ENCODE results near the gene CRISPLD2. TPM values are rescaled to one million over a fixed set of nuclear protein-coding genes. Genes with fewer than 3 reads are reported as not detected.

CRISPLD2 gene
- total RNA-seq, 3 donors from 2014 or later (not counting 1 experiment from before 2014, with no cell fraction given), result 0.86 to 6.3 TPM; not detected in 1

DNA sequence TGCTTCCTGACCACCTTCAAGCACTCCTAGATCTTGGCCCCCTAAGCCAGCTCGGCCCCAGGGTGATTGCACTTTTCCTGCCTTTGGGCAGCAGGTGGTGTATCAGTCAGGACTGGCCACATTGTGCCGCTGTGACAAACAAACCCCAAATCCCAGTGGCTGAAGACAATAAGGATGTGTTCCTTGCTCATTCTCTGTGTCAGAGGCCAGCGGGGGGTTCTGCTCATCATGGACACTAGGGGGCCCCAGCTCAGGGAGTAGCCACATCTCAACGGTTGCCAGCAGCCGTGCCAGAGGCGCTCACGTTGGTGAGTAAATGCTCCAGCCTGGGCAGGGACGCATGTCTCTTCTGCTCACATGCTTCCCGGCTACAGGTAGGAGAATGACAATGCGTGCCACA, 131.1 kb downstream of the CRISPLD2 start:
- Mint-ChIP-seq H3K36me3 (no peaks in the 10 kb centered on the region), H3K27ac (no peak overlapping the region), H3K4me1 (peaks cover 0 to 3% of the 10 kb centered on the region in 2 donors), H3K9me3 (no peaks in the 10 kb centered on the region), H3K4me3 (no peak overlapping the region), H3K27me3 (ENCODE audit: low read depth in 2 of 2) (peaks cover 0 to 7% of the 10 kb centered on the region in 2 donors)
- Histone ChIP-seq H3K9me3 (ENCODE audit: control insufficient read depth, insufficient read depth, low read length) (no peaks in the 10 kb centered on the region), H3K36me3 (ENCODE audit: control insufficient read depth, insufficient read depth, low read length) (no peaks in the 10 kb centered on the region), H3K4me3 (ENCODE audit: low read length) (no peak overlapping the region), H3K27me3 (ENCODE audit: control insufficient read depth, insufficient read depth, low read length) (no peaks in the 10 kb centered on the region), H3K27ac (ENCODE audit: low read length) (no peak overlapping the region), H3K4me1 (ENCODE audit: control insufficient read depth, insufficient read depth, low read length) (peaks cover 7% of the 10 kb centered on the region)
- ATAC-seq (no peak), DNase-seq (peak in 1 of 2 donors; percentile 51)
- TF ChIP-seq, protein P1, sequence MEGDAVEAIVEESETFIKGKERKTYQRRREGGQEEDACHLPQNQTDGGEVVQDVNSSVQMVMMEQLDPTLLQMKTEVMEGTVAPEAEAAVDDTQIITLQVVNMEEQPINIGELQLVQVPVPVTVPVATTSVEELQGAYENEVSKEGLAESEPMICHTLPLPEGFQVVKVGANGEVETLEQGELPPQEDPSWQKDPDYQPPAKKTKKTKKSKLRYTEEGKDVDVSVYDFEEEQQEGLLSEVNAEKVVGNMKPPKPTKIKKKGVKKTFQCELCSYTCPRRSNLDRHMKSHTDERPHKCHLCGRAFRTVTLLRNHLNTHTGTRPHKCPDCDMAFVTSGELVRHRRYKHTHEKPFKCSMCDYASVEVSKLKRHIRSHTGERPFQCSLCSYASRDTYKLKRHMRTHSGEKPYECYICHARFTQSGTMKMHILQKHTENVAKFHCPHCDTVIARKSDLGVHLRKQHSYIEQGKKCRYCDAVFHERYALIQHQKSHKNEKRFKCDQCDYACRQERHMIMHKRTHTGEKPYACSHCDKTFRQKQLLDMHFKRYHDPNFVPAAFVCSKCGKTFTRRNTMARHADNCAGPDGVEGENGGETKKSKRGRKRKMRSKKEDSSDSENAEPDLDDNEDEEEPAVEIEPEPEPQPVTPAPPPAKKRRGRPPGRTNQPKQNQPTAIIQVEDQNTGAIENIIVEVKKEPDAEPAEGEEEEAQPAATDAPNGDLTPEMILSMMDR (IDR thresholded peaks at IDR 0.05), result no peak
- intact Hi-C loops (cut with micrococcal nuclease), result no loop called here
- WGBS (ENCODE audit: insufficient coverage), result 84% methylated on average over 10 of the region's 10 CpGs

DNA sequence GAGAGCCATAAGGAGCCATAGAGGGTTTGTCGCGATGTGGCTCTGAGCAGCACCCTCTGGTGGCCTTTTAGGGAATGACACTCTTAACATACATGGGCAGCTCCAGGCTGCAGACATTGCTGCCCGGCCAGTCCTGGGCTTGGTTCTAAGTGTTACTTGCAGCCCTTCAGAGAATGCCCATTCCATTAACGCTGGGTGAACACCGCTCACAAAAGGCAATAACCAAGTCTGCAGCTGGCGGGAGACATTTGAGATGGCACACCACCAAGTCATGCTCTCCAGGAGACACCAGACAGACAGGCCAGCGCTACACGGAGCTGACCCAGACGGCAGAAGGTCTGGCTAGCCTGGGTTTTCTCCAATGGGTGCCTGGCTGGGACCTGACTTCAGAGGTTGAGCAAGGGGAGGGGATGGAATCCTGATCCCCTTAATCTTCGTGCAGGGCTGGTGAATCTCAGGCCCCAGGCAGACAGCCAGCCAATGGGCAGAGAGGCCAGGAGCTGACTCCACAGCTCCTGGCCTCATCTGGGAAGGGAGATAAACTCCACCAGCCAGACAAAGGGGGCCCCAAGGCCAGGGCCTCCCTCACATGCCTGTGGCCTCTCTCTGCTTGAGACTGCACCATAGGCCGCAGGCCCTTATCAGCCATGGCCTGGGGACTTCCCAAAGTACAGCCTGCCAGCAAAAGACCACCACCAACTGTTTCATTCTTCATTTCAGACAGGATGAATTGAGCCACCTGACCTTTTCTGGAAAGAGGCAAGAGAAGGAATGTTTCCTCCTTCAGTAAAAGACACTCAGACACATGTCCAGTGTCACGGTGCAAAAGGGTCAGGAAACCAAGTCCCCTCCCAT, 132.8 kb downstream of the CRISPLD2 start:
- no peaks in the 10 kb centered on the region for H3K9me3 ChIP-seq (ENCODE audit: control insufficient read depth, insufficient read depth, low read length)
- TF ChIP-seq, protein P1 (IDR thresholded peaks at IDR 0.05), result peak; percentile 82
- H3K4me3 ChIP-seq (ENCODE audit: low read length), result no peak overlapping the region
- Mint-ChIP-seq H3K4me3 (no peak overlapping the region), H3K9me3 (no peaks in the 10 kb centered on the region), H3K27ac (no peak overlapping the region), H3K27me3 (ENCODE audit: low read depth in 2 of 2) (peaks cover 0 to 7% of the 10 kb centered on the region in 2 donors), H3K36me3 (no peaks in the 10 kb centered on the region), H3K4me1 (peaks cover 0 to 3% of the 10 kb centered on the region in 2 donors)
- ATAC-seq, result peak; percentile 83 to 95 (median 91)
- peaks cover 7% of the 10 kb centered on the region for H3K4me1 ChIP-seq (ENCODE audit: control insufficient read depth, insufficient read depth, low read length)
- no peak overlapping the region for H3K27ac ChIP-seq (ENCODE audit: low read length)
- intact Hi-C loops (cut with micrococcal nuclease), result loop anchor here (1.0 kb wide), 2 partner anchors 27 to 198 kb away; no protein-coding TSS in a partner anchor
- no peaks in the 10 kb centered on the region for H3K27me3 ChIP-seq (ENCODE audit: control insufficient read depth, insufficient read depth, low read length)
- 65% methylated on average over 12 of the region's 12 CpGs for WGBS (ENCODE audit: insufficient coverage)
- no peaks in the 10 kb centered on the region for H3K36me3 ChIP-seq (ENCODE audit: control insufficient read depth, insufficient read depth, low read length)
- DNase-seq, result peak; percentile 56 to 89

DNA sequence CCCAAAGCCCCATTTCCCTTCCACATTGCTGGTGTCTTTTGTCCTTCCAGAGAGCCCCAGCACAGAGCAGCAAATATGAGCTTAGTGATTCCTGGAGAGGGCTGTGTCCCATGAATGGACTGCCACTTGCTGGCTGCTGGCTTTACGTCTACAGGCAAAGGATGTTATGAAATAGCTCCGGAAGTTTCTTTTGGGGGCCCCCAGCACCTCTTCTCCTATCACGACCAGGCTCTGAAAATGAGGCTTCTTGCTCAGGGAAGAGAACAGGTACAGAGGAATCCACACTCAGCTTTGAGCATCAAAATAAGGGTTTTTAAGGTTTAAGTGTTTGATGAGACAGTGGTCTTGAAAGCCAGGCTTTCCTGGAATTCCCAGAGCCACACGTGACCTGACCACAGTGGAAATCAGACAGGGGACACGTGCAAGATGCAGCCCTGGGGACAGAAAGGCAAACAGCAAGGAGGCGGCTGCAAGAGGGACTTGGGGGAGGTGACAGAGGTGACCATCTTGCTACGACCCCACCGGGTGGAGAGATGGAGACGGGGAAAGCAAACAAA, 133.5 kb downstream of the CRISPLD2 start:
- ATAC-seq (no peak), DNase-seq (no peak)
- peaks cover 0 to 3% of the 10 kb centered on the region in 2 donors for H3K4me1 Mint-ChIP-seq
- Histone ChIP-seq H3K36me3 (ENCODE audit: control insufficient read depth, insufficient read depth, low read length) (no peaks in the 10 kb centered on the region), H3K9me3 (ENCODE audit: control insufficient read depth, insufficient read depth, low read length) (no peaks in the 10 kb centered on the region), H3K4me1 (ENCODE audit: control insufficient read depth, insufficient read depth, low read length) (peaks cover 7% of the 10 kb centered on the region), H3K4me3 (ENCODE audit: low read length) (no peak overlapping the region), H3K27me3 (ENCODE audit: control insufficient read depth, insufficient read depth, low read length) (no peaks in the 10 kb centered on the region), H3K27ac (ENCODE audit: low read length) (no peak overlapping the region)
- peaks cover 0 to 7% of the 10 kb centered on the region in 2 donors for H3K27me3 Mint-ChIP-seq (ENCODE audit: low read depth in 2 of 2)
- no peaks in the 10 kb centered on the region for H3K9me3 Mint-ChIP-seq
- TF ChIP-seq, protein P1 (IDR thresholded peaks at IDR 0.05), result no peak
- no peaks in the 10 kb centered on the region for H3K36me3 Mint-ChIP-seq
- WGBS (ENCODE audit: insufficient coverage), result 62% methylated on average over 9 of the region's 9 CpGs
- intact Hi-C loops (cut with micrococcal nuclease), result no loop called here
- H3K4me3 Mint-ChIP-seq, result no peak overlapping the region
- H3K27ac Mint-ChIP-seq, result no peak overlapping the region

All from natural killer cell (primary cell).